ENCODE results near the gene PRR3. TPM values are rescaled to one million over a fixed set of nuclear protein-coding genes. Genes with fewer than 3 reads are reported as not detected.

The PRR3 gene
- total and polyA plus RNA-seq, 2 of the 13 experiments (the other 11 are each of a cell fraction or from before 2014, with no cell fraction given): 14.6 to 21.2 TPM

DNA sequence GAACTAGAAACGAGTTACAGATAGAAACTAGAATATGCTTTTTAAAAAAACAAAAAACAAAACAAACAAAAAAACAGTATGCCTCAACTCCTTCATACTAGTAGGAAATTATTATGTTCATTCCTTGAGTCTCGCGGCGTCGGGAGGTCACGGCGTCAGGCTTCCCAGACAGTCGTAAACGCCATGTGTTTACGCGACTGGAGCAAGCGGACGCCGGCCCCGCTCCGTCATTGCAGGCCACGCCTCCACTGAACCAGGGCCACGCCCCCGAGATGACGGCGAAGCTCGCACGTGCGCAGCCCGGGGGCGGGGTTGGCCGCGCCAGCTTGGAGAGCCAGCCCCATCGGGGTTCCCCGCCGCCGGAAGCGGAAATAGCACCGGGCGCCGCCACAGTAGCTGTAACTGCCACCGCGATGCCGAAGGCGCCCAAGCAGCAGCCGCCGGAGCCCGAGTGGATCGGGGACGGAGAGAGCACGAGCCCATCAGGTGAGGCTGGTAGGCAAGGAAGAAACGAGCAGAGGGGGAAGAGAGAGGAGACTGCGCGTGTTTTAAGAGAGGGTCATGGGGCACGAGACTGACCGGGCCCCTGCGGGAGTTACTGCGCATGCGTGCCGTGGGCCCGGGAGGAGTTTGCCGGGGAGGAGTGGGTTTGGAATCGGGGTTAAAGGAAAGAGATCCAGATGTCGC is 14.1 kb downstream of the PRR3 start, which contains the start of gene ABCF1 (continued):
- TF ChIP-seq ZNF142 (CRISPR knock-in tag; IDR thresholded peaks at IDR 0.05) (peak; percentile 90; the same call in 1 of the 2 replicates), ZSCAN29 (CRISPR knock-in tag; conservative IDR thresholded peaks at IDR 0.05) (peak; percentile 86), BCL6 (CRISPR knock-in tag; IDR thresholded peaks at IDR 0.05) (peak; percentile 76), PAXIP1 (CRISPR knock-in tag; conservative IDR thresholded peaks at IDR 0.05) (peak; percentile 67), NFKBIZ (CRISPR knock-in tag; IDR thresholded peaks at IDR 0.05) (peak; percentile 96; the same call in 1 of the 2 replicates), ZNF282 (IDR thresholded peaks at IDR 0.05; ENCODE audit: partially characterized antibody) (no peak), ZNF607 (CRISPR knock-in tag; IDR thresholded peaks at IDR 0.05; ENCODE audit: borderline replicate concordance) (peak; percentile 99), NCOA2 (CRISPR knock-in tag; IDR thresholded peaks at IDR 0.05) (peak; percentile 77), ZNF180 (CRISPR knock-in tag; IDR thresholded peaks at IDR 0.05; ENCODE audit: borderline replicate concordance, low read depth) (no peak), KAT2B (IDR thresholded peaks at IDR 0.05; ENCODE audit: borderline replicate concordance, low read depth, low read length) (no peak), SNAPC4 (CRISPR knock-in tag; IDR thresholded peaks at IDR 0.05) (peak; percentile 84; the same call in 1 of the 2 replicates)
- TF ChIP-seq, protein P1, sequence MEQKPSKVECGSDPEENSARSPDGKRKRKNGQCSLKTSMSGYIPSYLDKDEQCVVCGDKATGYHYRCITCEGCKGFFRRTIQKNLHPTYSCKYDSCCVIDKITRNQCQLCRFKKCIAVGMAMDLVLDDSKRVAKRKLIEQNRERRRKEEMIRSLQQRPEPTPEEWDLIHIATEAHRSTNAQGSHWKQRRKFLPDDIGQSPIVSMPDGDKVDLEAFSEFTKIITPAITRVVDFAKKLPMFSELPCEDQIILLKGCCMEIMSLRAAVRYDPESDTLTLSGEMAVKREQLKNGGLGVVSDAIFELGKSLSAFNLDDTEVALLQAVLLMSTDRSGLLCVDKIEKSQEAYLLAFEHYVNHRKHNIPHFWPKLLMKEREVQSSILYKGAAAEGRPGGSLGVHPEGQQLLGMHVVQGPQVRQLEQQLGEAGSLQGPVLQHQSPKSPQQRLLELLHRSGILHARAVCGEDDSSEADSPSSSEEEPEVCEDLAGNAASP (CRISPR knock-in tag; IDR thresholded peaks at IDR 0.05; ENCODE audit: borderline replicate concordance): peak; percentile 69
